Mucosa of stomach (tissue), 1 donor: Measurements from ENCODE around the gene ADSS1.
A peak's percentile ranks its signal among the peaks of the same experiment; 100 is the strongest.

Source experiments
- H3K27me3 ChIP-seq: one replicate; pipeline ENCODE4 v1.7.0; 2013; ENCODE audit warnings: mild to moderate bottlenecking, low read length; ENCODE audit not compliant: control insufficient read depth, insufficient read depth
- H3K36me3 ChIP-seq: one replicate; pipeline ENCODE4 v1.7.0; 2013; ENCODE audit warnings: low read length; ENCODE audit not compliant: control insufficient read depth, insufficient read depth
- H3K4me1 ChIP-seq: one replicate; pipeline ENCODE4 v1.7.0; 2013; ENCODE audit warnings: mild to moderate bottlenecking, low read length; ENCODE audit not compliant: control insufficient read depth, insufficient read depth
- H3K4me3 ChIP-seq: one replicate; pipeline ENCODE4 v1.7.0; 2013; ENCODE audit warnings: low read length
- H3K9ac ChIP-seq: one replicate; pipeline ENCODE4 v1.7.0; 2013; ENCODE audit warnings: mild to moderate bottlenecking, low read length, moderate library complexity
- H3K9me3 ChIP-seq: one replicate; pipeline ENCODE4 v1.7.0; 2013; ENCODE audit warnings: mild to moderate bottlenecking, low read length, moderate library complexity; ENCODE audit not compliant: control insufficient read depth
- donor health status: Pancreatic carcinoma.

Gene ADSS1

GRCh38 chr14:104723651-104724406 lies at the start of gene ADSS1:
ADSS1 (plus strand) TSS chr14:104724229; CDS start chr14:104724271, 42 bp downstream.
- Histone ChIP-seq H3K27me3 (no peaks in the 10 kb centered on the region), H3K9me3 (no peaks in the 10 kb centered on the region), H3K36me3 (no peaks in the 10 kb centered on the region), H3K9ac (peak within 1 kb of the TSS; percentile 58), H3K4me3 (peak within 1 kb of the TSS; percentile 41), H3K4me1 (peaks cover 31% of the 10 kb centered on the region)

GRCh38 chr14:104675447-104675846 lies 48.6 kb upstream of the ADSS1 start:
- Histone ChIP-seq H3K4me3 (no peak overlapping the region), H3K36me3 (no peaks in the 10 kb centered on the region), H3K4me1 (peaks cover 40% of the 10 kb centered on the region), H3K27me3 (no peaks in the 10 kb centered on the region), H3K9ac (no peak overlapping the region), H3K9me3 (no peaks in the 10 kb centered on the region)

GRCh38 chr14:104676130-104676693 lies 47.8 kb upstream of the ADSS1 start:
- H3K4me3 ChIP-seq: no peak overlapping the region
- H3K4me1 ChIP-seq: peaks cover 47% of the 10 kb centered on the region

GRCh38 chr14:104676694-104677511 lies 47.1 kb upstream of the ADSS1 start:
- H3K9ac ChIP-seq: peak overlapping the region; percentile 86
- H3K4me3 ChIP-seq: no peak overlapping the region
- peaks cover 54% of the 10 kb centered on the region for H3K4me1 ChIP-seq
- H3K9me3 ChIP-seq: no peaks in the 10 kb centered on the region
- H3K36me3 ChIP-seq: no peaks in the 10 kb centered on the region
- H3K27me3 ChIP-seq: no peaks in the 10 kb centered on the region

More at GRCh38 chr14:104676130-104676693, 47.8 kb upstream of the ADSS1 start:
- no peaks in the 10 kb centered on the region for H3K27me3 ChIP-seq
- no peaks in the 10 kb centered on the region for H3K9me3 ChIP-seq
- no peaks in the 10 kb centered on the region for H3K36me3 ChIP-seq
- H3K9ac ChIP-seq: no peak overlapping the region

- no peaks in the 10 kb centered on the region for H3K27me3 ChIP-seq
- H3K36me3 ChIP-seq: no peaks in the 10 kb centered on the region
- no peaks in the 10 kb centered on the region for H3K9me3 ChIP-seq
- peak overlapping the region; percentile 86 for H3K9ac ChIP-seq
- H3K4me1 ChIP-seq: peaks cover 62% of the 10 kb centered on the region
- H3K4me3 ChIP-seq: peak overlapping the region; percentile 58
These were observed 46.3 kb upstream of the ADSS1 start for GRCh38 chr14:104677512-104678332.

GRCh38 chr14:104678346-104678745 lies 45.7 kb upstream of the ADSS1 start:
- H3K27me3 ChIP-seq: no peaks in the 10 kb centered on the region
- no peaks in the 10 kb centered on the region for H3K9me3 ChIP-seq
- H3K4me1 ChIP-seq: peaks cover 68% of the 10 kb centered on the region
- no peaks in the 10 kb centered on the region for H3K36me3 ChIP-seq
- H3K4me3 ChIP-seq: peak overlapping the region; percentile 58
- peak overlapping the region; percentile 86 for H3K9ac ChIP-seq

- Histone ChIP-seq H3K9ac (peak overlapping the region; percentile 86), H3K36me3 (no peaks in the 10 kb centered on the region), H3K4me3 (peak overlapping the region; percentile 58), H3K4me1 (peaks cover 68% of the 10 kb centered on the region), H3K9me3 (no peaks in the 10 kb centered on the region), H3K27me3 (no peaks in the 10 kb centered on the region)
These were observed 44.9 kb upstream of the ADSS1 start for GRCh38 chr14:104678901-104679705.

- H3K9me3 ChIP-seq: no peaks in the 10 kb centered on the region
- peaks cover 68% of the 10 kb centered on the region for H3K4me1 ChIP-seq
- H3K27me3 ChIP-seq: no peaks in the 10 kb centered on the region
- no peaks in the 10 kb centered on the region for H3K36me3 ChIP-seq
- H3K4me3 ChIP-seq: peak overlapping the region; percentile 31
- H3K9ac ChIP-seq: peak overlapping the region; percentile 86
These were observed 43.8 kb upstream of the ADSS1 start for GRCh38 chr14:104680056-104680805.

- Histone ChIP-seq H3K4me3 (peak overlapping the region; percentile 31), H3K9me3 (no peaks in the 10 kb centered on the region), H3K4me1 (peaks cover 68% of the 10 kb centered on the region), H3K27me3 (no peaks in the 10 kb centered on the region), H3K9ac (peak overlapping the region; percentile 86), H3K36me3 (no peaks in the 10 kb centered on the region)
These were observed 43.0 kb upstream of the ADSS1 start for GRCh38 chr14:104680806-104681688.

GRCh38 chr14:104681689-104682074 lies 42.3 kb upstream of the ADSS1 start:
- H3K9ac ChIP-seq: peak overlapping the region; percentile 86
- H3K9me3 ChIP-seq: no peaks in the 10 kb centered on the region
- peak overlapping the region; percentile 31 for H3K4me3 ChIP-seq
- peaks cover 71% of the 10 kb centered on the region for H3K4me1 ChIP-seq
- no peaks in the 10 kb centered on the region for H3K36me3 ChIP-seq
- H3K27me3 ChIP-seq: no peaks in the 10 kb centered on the region
